ENCODE results near the gene FOXO1. TPM values are rescaled to one million over a fixed set of nuclear protein-coding genes. Genes with fewer than 3 reads are reported as not detected.

The FOXO1 gene
- total RNA-seq, 4 donors from 2014 or later: 43.6 to 75.9 (median 52.0) TPM

GRCh38 chr13:40670307-40670706, 3.9 kb upstream of the FOXO1 start:
- intact Hi-C loops (cut with DNase I; ENCODE audit: low total_unique reads): no loop called here
- TF ChIP-seq POLR2A (IDR thresholded peaks at IDR 0.05): no peak
- TF ChIP-seq CTCF (IDR thresholded peaks at IDR 0.05): no peak
- H3K4me3 ChIP-seq (ENCODE audit: low read depth, poor library complexity, severe bottlenecking): no peak overlapping the region
- DNase-seq (ENCODE audit: low spot score in 2 of 2): no peak
- 89 to 91% methylated on average over 2 of the region's 2 CpGs for WGBS, 2 donors

- DNase-seq (ENCODE audit: low spot score in 2 of 2): peak; percentile 78 to 95
- no peak for TF ChIP-seq CTCF (IDR thresholded peaks at IDR 0.05)
- TF ChIP-seq POLR2A (IDR thresholded peaks at IDR 0.05): no peak
- 21% methylated on average over 11 of the region's 11 CpGs for WGBS, 2 donors
- H3K4me3 ChIP-seq (ENCODE audit: low read depth, poor library complexity, severe bottlenecking): no peak overlapping the region
- intact Hi-C loops (cut with DNase I; ENCODE audit: low total_unique reads): loop anchor here (10.0 kb wide), 2 partner anchors 74 to 614 kb away; no protein-coding TSS in a partner anchor
Measured at GRCh38 chr13:40668335-40668734, 1.9 kb upstream of the FOXO1 start.

- intact Hi-C loops (cut with DNase I; ENCODE audit: low total_unique reads): loop anchor here (10.0 kb wide), 2 partner anchors 73 to 613 kb away; no protein-coding TSS in a partner anchor
- DNase-seq (ENCODE audit: low spot score in 2 of 2): peak; percentile 54 to 90
- peak overlapping the region; percentile 81 for H3K4me3 ChIP-seq (ENCODE audit: low read depth, poor library complexity, severe bottlenecking)
- 10 to 14% methylated on average over 5 of the region's 5 CpGs for WGBS, 2 donors
- no peak for TF ChIP-seq CTCF (IDR thresholded peaks at IDR 0.05)
- no peak for TF ChIP-seq POLR2A (IDR thresholded peaks at IDR 0.05)
Measured at GRCh38 chr13:40667622-40667978, 1.2 kb upstream of the FOXO1 start.

GRCh38 chr13:40666933-40667621, 636 bp upstream of the FOXO1 start:
- H3K4me3 ChIP-seq (ENCODE audit: low read depth, poor library complexity, severe bottlenecking): peak overlapping the region; percentile 81
- intact Hi-C loops (cut with DNase I; ENCODE audit: low total_unique reads): loop anchor here (10.0 kb wide), 2 partner anchors 72 to 612 kb away; no protein-coding TSS in a partner anchor
- peak; percentile 56 to 92 for DNase-seq (ENCODE audit: low spot score in 2 of 2)
- TF ChIP-seq CTCF (IDR thresholded peaks at IDR 0.05) (no peak), POLR2A (IDR thresholded peaks at IDR 0.05) (no peak)
- 1 to 2% methylated on average over 34 to 47 of the region's 67 CpGs for WGBS, 2 donors

GRCh38 chr13:40665126-40666044, 1.1 kb downstream of the FOXO1 start:
- DNase-seq (ENCODE audit: low spot score in 2 of 2): peak in 1 of 2 donors; percentile 89
- intact Hi-C loops (cut with DNase I; ENCODE audit: low total_unique reads): loop anchor here (10.0 kb wide), 2 partner anchors 71 to 611 kb away; no protein-coding TSS in a partner anchor
- TF ChIP-seq CTCF (IDR thresholded peaks at IDR 0.05) (no peak), POLR2A (IDR thresholded peaks at IDR 0.05) (no peak)
- peak overlapping the region; percentile 95 for H3K4me3 ChIP-seq (ENCODE audit: low read depth, poor library complexity, severe bottlenecking)
- WGBS, 2 donors: 1% methylated on average over 66 to 74 of the region's 117 CpGs

All from lower leg skin (tissue), 4 donors.